NCI-H82 treated with DMSO at 0.1 percent for 48 hours (cell line): ENCODE measurements around the gene ST6GALNAC3.
"Not testable (repeated sequence)": the region's sequence is repeated elsewhere in the genome, so short reads cannot be mapped to it uniquely, and the experiment has no call there.

Experiments
- DNase-seq: peaks from one replicate; lab custom pipeline; 2025; ENCODE audit not compliant: unreplicated experiment; lab: John Stamatoyannopoulos, UW

ST6GALNAC3 gene

GRCh38 chr1:76070538-76070937 is 4.0 kb upstream of the ST6GALNAC3 start:
- no peak for DNase-seq

- no peak for DNase-seq
Observed at GRCh38 chr1:76073481-76073880, 1.1 kb upstream of the ST6GALNAC3 start.

GRCh38 chr1:76075188-76075489 is 593 bp downstream of the ST6GALNAC3 start:
- DNase-seq, result no peak

GRCh38 chr1:76075877-76076276 is 1.3 kb downstream of the ST6GALNAC3 start:
- DNase-seq, result no peak

- DNase-seq, result peak; percentile 63
Observed at GRCh38 chr1:76079475-76080227, 5.1 kb downstream of the ST6GALNAC3 start.

GRCh38 chr1:76080552-76081079 is 6.1 kb downstream of the ST6GALNAC3 start:
- no peak for DNase-seq

GRCh38 chr1:76082062-76082461 is 7.5 kb downstream of the ST6GALNAC3 start:
- DNase-seq, result peak; percentile 45

- DNase-seq, result no peak
Observed at GRCh38 chr1:76083189-76083588, 8.6 kb downstream of the ST6GALNAC3 start.

- DNase-seq, result no peak
Observed at GRCh38 chr1:76084029-76084627, 9.6 kb downstream of the ST6GALNAC3 start.

GRCh38 chr1:76084685-76085084 is 10.1 kb downstream of the ST6GALNAC3 start:
- no peak for DNase-seq

GRCh38 chr1:76086109-76086508 is 11.6 kb downstream of the ST6GALNAC3 start:
- no peak for DNase-seq

- no peak for DNase-seq
Observed at GRCh38 chr1:76086597-76086996, 12.1 kb downstream of the ST6GALNAC3 start.

- DNase-seq, result no peak
Observed at GRCh38 chr1:76090283-76091203, 16.0 kb downstream of the ST6GALNAC3 start.

- no peak for DNase-seq
Observed at GRCh38 chr1:76092812-76093211, 18.3 kb downstream of the ST6GALNAC3 start.

GRCh38 chr1:76093522-76094312 is 19.2 kb downstream of the ST6GALNAC3 start:
- no peak for DNase-seq

GRCh38 chr1:76095802-76096201 is 21.3 kb downstream of the ST6GALNAC3 start:
- no peak for DNase-seq

- not testable (repeated sequence) for DNase-seq
Observed at GRCh38 chr1:76097064-76097463, 22.5 kb downstream of the ST6GALNAC3 start.

- no peak for DNase-seq
Observed at GRCh38 chr1:76098845-76099244, 24.3 kb downstream of the ST6GALNAC3 start.

- DNase-seq, result no peak
Observed at GRCh38 chr1:76101548-76101947, 27.0 kb downstream of the ST6GALNAC3 start.

- no peak for DNase-seq
Observed at GRCh38 chr1:76102046-76102445, 27.5 kb downstream of the ST6GALNAC3 start.

- no peak for DNase-seq
Observed at GRCh38 chr1:76103034-76103433, 28.5 kb downstream of the ST6GALNAC3 start.
